ENCODE results near the gene SPATA20. TPM values are rescaled to one million over a fixed set of nuclear protein-coding genes. Genes with fewer than 3 reads are reported as not detected.

SPATA20 gene
- total RNA-seq, 2 experiments from 2014 or later = 14.5 to 17.8 TPM

- Mint-ChIP-seq H3K4me1 (no peaks in the 10 kb centered on the region), H3K36me3 (ENCODE audit: low read depth) (no peaks in the 10 kb centered on the region), H3K27ac (no peak overlapping the region), H3K9me3 (no peaks in the 10 kb centered on the region), H3K27me3 (peaks cover 8% of the 10 kb centered on the region), H3K4me3 (no peak overlapping the region)
- POLR2A ChIA-PET = no interaction called here
- no peak for DNase-seq
- CTCF ChIA-PET = no interaction called here
Measured at GRCh38 chr17:50524838-50525237, 22.1 kb upstream of the SPATA20 start.

- Mint-ChIP-seq H3K4me3 (no peak overlapping the region), H3K27me3 (peaks cover 26% of the 10 kb centered on the region), H3K27ac (no peak overlapping the region), H3K9me3 (no peaks in the 10 kb centered on the region), H3K36me3 (ENCODE audit: low read depth) (no peaks in the 10 kb centered on the region), H3K4me1 (no peaks in the 10 kb centered on the region)
- ChIA-PET CTCF (interaction anchor here (0.6 to 1.0 kb wide), 3 partner anchors 26 to 31 kb away, joined by 3 read pairs; no protein-coding TSS in a partner anchor), POLR2A (no interaction called here)
- no peak for DNase-seq
Measured at GRCh38 chr17:50527155-50527762, 19.7 kb upstream of the SPATA20 start.

DNA sequence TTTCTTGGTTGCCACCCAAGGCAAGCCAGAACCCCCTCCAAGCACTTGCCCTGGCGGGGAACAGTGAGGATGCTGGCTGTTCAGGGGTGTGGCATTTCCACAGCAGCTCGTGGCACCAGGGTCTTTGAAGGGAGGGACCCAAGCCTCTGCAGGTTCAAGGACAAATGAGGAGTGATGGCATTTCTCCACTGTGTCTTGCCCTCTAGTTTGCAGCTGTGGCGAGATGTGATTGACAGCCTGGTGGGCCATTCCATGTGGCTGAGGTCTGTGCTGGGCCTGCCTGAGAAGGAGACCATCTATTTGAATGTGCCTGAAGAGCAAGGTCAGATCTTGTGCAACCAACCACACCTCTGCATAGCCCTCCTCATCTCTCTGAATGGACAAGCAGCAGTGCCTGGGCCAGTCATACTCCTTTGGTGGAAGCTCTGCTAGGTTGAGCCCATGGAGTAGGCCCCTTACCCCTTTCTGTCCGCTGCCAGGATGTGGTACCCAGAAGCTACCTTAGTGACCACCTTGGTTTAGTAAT, 19.0 kb upstream of the SPATA20 start:
- Mint-ChIP-seq H3K27me3 (peaks cover 32% of the 10 kb centered on the region), H3K36me3 (ENCODE audit: low read depth) (no peaks in the 10 kb centered on the region), H3K9me3 (no peaks in the 10 kb centered on the region), H3K4me1 (no peaks in the 10 kb centered on the region), H3K27ac (no peak overlapping the region), H3K4me3 (no peak overlapping the region)
- CTCF ChIA-PET = interaction anchor here (1.0 kb wide), 1 partner anchor 27 kb away, joined by 3 read pairs; no protein-coding TSS in a partner anchor
- POLR2A ChIA-PET = no interaction called here
- DNase-seq = no peak

- CTCF ChIA-PET = interaction anchor here (1.9 kb wide), 1 partner anchor 46 kb away, joined by 4 read pairs; no protein-coding TSS in a partner anchor
Measured at GRCh38 chr17:50529849-50530248, 17.1 kb upstream of the SPATA20 start.

GRCh38 chr17:50531428-50532025, 15.4 kb upstream of the SPATA20 start:
- Mint-ChIP-seq H3K27me3 (peaks cover 54% of the 10 kb centered on the region), H3K4me3 (no peak overlapping the region), H3K9me3 (no peaks in the 10 kb centered on the region), H3K36me3 (ENCODE audit: low read depth) (no peaks in the 10 kb centered on the region), H3K4me1 (peaks cover 6% of the 10 kb centered on the region), H3K27ac (no peak overlapping the region)
- CTCF ChIA-PET = interaction anchor here (1.1 to 1.9 kb wide), 2 partner anchors 47 to 52 kb away, joined by 3 to 4 read pairs; no protein-coding TSS in a partner anchor
- POLR2A ChIA-PET = interaction anchor here (1.6 kb wide), 1 partner anchor 20 kb away, joined by 4 read pairs; no protein-coding TSS in a partner anchor
- DNase-seq = no peak

More at GRCh38 chr17:50529849-50530248, 17.1 kb upstream of the SPATA20 start:
- POLR2A ChIA-PET = interaction anchor here (1.6 kb wide), 1 partner anchor 18 kb away, joined by 4 read pairs; no protein-coding TSS in a partner anchor
- Mint-ChIP-seq H3K4me1 (peaks cover 6% of the 10 kb centered on the region), H3K4me3 (no peak overlapping the region), H3K27me3 (peaks cover 49% of the 10 kb centered on the region), H3K9me3 (no peaks in the 10 kb centered on the region), H3K27ac (no peak overlapping the region), H3K36me3 (ENCODE audit: low read depth) (no peaks in the 10 kb centered on the region)
- DNase-seq = no peak

- Mint-ChIP-seq H3K9me3 (no peaks in the 10 kb centered on the region), H3K36me3 (ENCODE audit: low read depth) (no peaks in the 10 kb centered on the region), H3K4me3 (no peak within 1 kb of the TSS), H3K4me1 (peaks cover 6% of the 10 kb centered on the region), H3K27ac (no peak within 1 kb of the TSS), H3K27me3 (peaks cover 54% of the 10 kb centered on the region)
- POLR2A ChIA-PET = interaction anchor here (1.3 kb wide), 1 partner anchor 49 kb away, joined by 3 read pairs; no protein-coding TSS in a partner anchor
- DNase-seq = no peak
- CTCF ChIA-PET = no interaction called here
Measured at GRCh38 chr17:50532452-50533024, 14.4 kb upstream of the SPATA20 start, which contains the start of gene EPN3. TSS of gene EPN3 (plus strand) at chr17:50532735. CDS start at chr17:50536557, 3,822 bp downstream.

GRCh38 chr17:50533185-50533584, 13.8 kb upstream of the SPATA20 start:
- ChIA-PET POLR2A (interaction anchor here (1.3 kb wide), 1 partner anchor 49 kb away, joined by 3 read pairs; no protein-coding TSS in a partner anchor), CTCF (no interaction called here)
- Mint-ChIP-seq H3K36me3 (ENCODE audit: low read depth) (no peaks in the 10 kb centered on the region), H3K27me3 (peaks cover 54% of the 10 kb centered on the region), H3K9me3 (no peaks in the 10 kb centered on the region), H3K4me1 (peaks cover 6% of the 10 kb centered on the region), H3K4me3 (no peak overlapping the region), H3K27ac (no peak overlapping the region)
- no peak for DNase-seq

DNA sequence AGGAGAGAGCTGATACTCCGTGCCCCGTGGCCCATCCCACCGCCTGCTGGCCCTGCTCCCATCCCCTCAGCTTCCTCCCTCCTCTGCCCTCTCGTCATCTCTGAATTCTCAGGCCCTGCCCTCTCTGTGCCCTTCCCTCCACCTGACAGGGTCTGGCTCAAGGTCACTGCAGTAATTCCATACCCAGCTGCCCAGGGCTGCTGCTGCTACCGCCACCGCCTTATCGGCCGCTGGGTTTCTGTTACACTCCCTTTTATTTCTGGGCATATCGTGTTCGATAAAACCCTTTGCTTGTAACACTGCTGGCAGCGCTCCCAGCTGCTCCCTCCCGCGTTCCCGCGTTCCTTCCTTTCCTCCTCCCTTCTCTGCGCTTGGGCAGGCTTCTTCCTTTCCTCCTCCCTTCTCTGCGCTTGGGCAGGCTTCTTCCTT, 13.2 kb upstream of the SPATA20 start:
- H3K27me3 Mint-ChIP-seq = peaks cover 54% of the 10 kb centered on the region
- no peak overlapping the region for H3K4me3 Mint-ChIP-seq
- H3K9me3 Mint-ChIP-seq = no peaks in the 10 kb centered on the region
- ChIA-PET POLR2A (interaction anchor here (1.3 kb wide), 1 partner anchor 50 kb away, joined by 3 read pairs; no protein-coding TSS in a partner anchor), CTCF (no interaction called here)
- H3K27ac Mint-ChIP-seq = no peak overlapping the region
- no peak for DNase-seq
- no peaks in the 10 kb centered on the region for H3K36me3 Mint-ChIP-seq (ENCODE audit: low read depth)
- peaks cover 6% of the 10 kb centered on the region for H3K4me1 Mint-ChIP-seq

GRCh38 chr17:50534222-50534978, 12.6 kb upstream of the SPATA20 start:
- Mint-ChIP-seq H3K4me3 (no peak overlapping the region), H3K27ac (no peak overlapping the region), H3K27me3 (peaks cover 50% of the 10 kb centered on the region), H3K4me1 (peaks cover 6% of the 10 kb centered on the region), H3K36me3 (ENCODE audit: low read depth) (no peaks in the 10 kb centered on the region), H3K9me3 (no peaks in the 10 kb centered on the region)
- CTCF ChIA-PET = no interaction called here
- DNase-seq = no peak
- POLR2A ChIA-PET = interaction anchor here (1.3 kb wide), 1 partner anchor 50 kb away, joined by 3 read pairs; no protein-coding TSS in a partner anchor

GRCh38 chr17:50534979-50535326, 12.0 kb upstream of the SPATA20 start:
- no peak overlapping the region for H3K27ac Mint-ChIP-seq
- H3K9me3 Mint-ChIP-seq = no peaks in the 10 kb centered on the region
- CTCF ChIA-PET = no interaction called here
- H3K27me3 Mint-ChIP-seq = peaks cover 44% of the 10 kb centered on the region
- no peaks in the 10 kb centered on the region for H3K36me3 Mint-ChIP-seq (ENCODE audit: low read depth)
- H3K4me3 Mint-ChIP-seq = no peak overlapping the region
- POLR2A ChIA-PET = no interaction called here
- peaks cover 6% of the 10 kb centered on the region for H3K4me1 Mint-ChIP-seq
- DNase-seq = no peak

DNA sequence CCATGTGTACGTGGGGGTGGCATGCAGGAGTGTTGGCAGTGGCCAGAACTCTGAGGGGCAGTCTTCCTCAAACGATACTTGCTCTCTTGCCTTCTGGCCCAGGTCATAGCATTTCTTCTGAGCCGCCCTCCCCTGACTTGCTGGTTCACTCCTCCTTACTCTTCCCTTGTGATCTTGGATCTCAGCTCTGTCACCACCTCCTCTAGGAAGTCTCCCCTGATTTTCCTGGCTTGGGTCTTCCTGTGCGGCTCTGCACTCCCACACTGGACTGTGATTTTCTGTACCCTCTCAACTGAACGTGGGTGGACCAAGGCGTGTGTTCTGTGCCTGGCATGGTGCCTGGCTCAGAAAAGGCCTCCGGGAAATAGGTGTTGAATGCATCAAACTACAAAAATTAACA, 11.6 kb upstream of the SPATA20 start:
- H3K9me3 Mint-ChIP-seq = no peaks in the 10 kb centered on the region
- no peaks in the 10 kb centered on the region for H3K36me3 Mint-ChIP-seq (ENCODE audit: low read depth)
- peaks cover 6% of the 10 kb centered on the region for H3K4me1 Mint-ChIP-seq
- ChIA-PET CTCF (no interaction called here), POLR2A (no interaction called here)
- no peak overlapping the region for H3K27ac Mint-ChIP-seq
- peaks cover 44% of the 10 kb centered on the region for H3K27me3 Mint-ChIP-seq
- no peak for DNase-seq
- H3K4me3 Mint-ChIP-seq = no peak overlapping the region

- Mint-ChIP-seq H3K27ac (no peak overlapping the region), H3K9me3 (no peaks in the 10 kb centered on the region), H3K4me1 (peaks cover 9% of the 10 kb centered on the region), H3K4me3 (no peak overlapping the region), H3K27me3 (peaks cover 31% of the 10 kb centered on the region), H3K36me3 (ENCODE audit: low read depth) (no peaks in the 10 kb centered on the region)
- ChIA-PET POLR2A (no interaction called here), CTCF (no interaction called here)
- no peak for DNase-seq
Measured at GRCh38 chr17:50536683-50537646, 10.0 kb upstream of the SPATA20 start.

Measured in activated CD4-positive, alpha-beta memory T cell treated with anti-CD3 and anti-CD28 coated beads, Interleukin-2, amount 10 ng/mL, durations not matched to agents 7 days and 5 days (primary cell).